SK-N-SH (cell line): ENCODE data around the gene CYBC1. TPM values are rescaled to one million over a fixed set of nuclear protein-coding genes. Genes with fewer than 3 reads are reported as not detected.

ENCODE experiments used
- CTCF ChIA-PET: fragments of 300-600, 350-600 bp; formaldehyde crosslinking; extraction: SDS; loops from one replicate; lab custom pipeline; 2021; lab: Yijun Ruan, JAX
- POLR2A ChIA-PET: fragments of 350-600 bp; sonication (Branson Sonifier 250); formaldehyde crosslinking; extraction: SDS; loops from one replicate; lab custom pipeline; 2020; ENCODE audit warnings: antibody characterized with exemption, inconsistent platforms; lab: Yijun Ruan, JAX
- DNase-seq: peaks from one replicate; pipeline ENCODE4 v3.0.0; 2012
- H2AFZ ChIP-seq: fragments of 200-600 bp; sonication (generic); 2 replicates; pipeline ENCODE4 v1.8.1; 2016; ENCODE audit warnings: antibody characterized with exemption, mild to moderate bottlenecking, low read depth
- H3F3A ChIP-seq: fragments of 200-600 bp; sonication (generic); replicated peaks from 2 replicates; pipeline ENCODE3; 2016; ENCODE audit warnings: antibody characterized with exemption, mild to moderate bottlenecking; ENCODE audit not compliant: insufficient read depth
- H3K27ac ChIP-seq, 2 experiments: fragments of 200-500 bp in 1 of 2; fragments of 200-600 bp in 1 of 2; sonication (Bioruptor generic) in 1 of 2; sonication (generic), shearing (Covaris generic) in 1 of 2; 2 replicates each; pipeline versions ENCODE4 v1.5.1 to v1.6.1; 2014 to 2016; ENCODE audit warnings: low read depth in 2 of 2, inconsistent platforms in 1 of 2, low read length in 1 of 2, mild to moderate bottlenecking in 1 of 2, mixed read lengths in 1 of 2
- H3K27me3 ChIP-seq: fragments of 200-600 bp; sonication (generic), shearing (Covaris generic); 2 replicates; pipeline ENCODE4 v1.6.1; 2016; ENCODE audit warnings: mixed run types; ENCODE audit not compliant: insufficient read depth
- H3K36me3 ChIP-seq, 2 experiments: fragments of 200-500 bp in 1 of 2; fragments of 200-600 bp in 1 of 2; sonication (Bioruptor generic) in 1 of 2; sonication (generic) in 1 of 2; replicated peaks in 1 of 2; 2 replicates each; pipeline versions ENCODE3 to v1.5.1; 2014 to 2016; ENCODE audit warnings: low read length in 1 of 2, mild to moderate bottlenecking in 1 of 2; ENCODE audit not compliant: insufficient read depth in 2 of 2, control insufficient read depth in 1 of 2
- H3K4me1 ChIP-seq, 2 experiments: fragments of 200-500 bp in 1 of 2; fragments of 200-600 bp in 1 of 2; sonication (Bioruptor generic) in 1 of 2; sonication (generic), shearing (Covaris generic) in 1 of 2; 2 replicates each; pipeline versions ENCODE4 v1.5.1 to v1.6.1; 2014 to 2016; ENCODE audit warnings: low read depth in 1 of 2, low read length in 1 of 2, mixed run types in 1 of 2; ENCODE audit not compliant: insufficient read depth in 2 of 2, control insufficient read depth in 1 of 2
- H3K4me2 ChIP-seq: fragments of 200-600 bp; sonication (generic), shearing (Covaris generic); 2 replicates; pipeline ENCODE4 v1.6.1; 2017; ENCODE audit warnings: mixed run types
- H3K4me3 ChIP-seq, 2 experiments: fragments of 200-500 bp in 1 of 2; fragments of 200-600 bp in 1 of 2; sonication (Bioruptor generic) in 1 of 2; sonication (generic), shearing (Covaris generic) in 1 of 2; 2 replicates each; pipeline versions ENCODE4 v1.5.1 to v1.8.1; 2014 to 2016; ENCODE audit warnings: low read depth in 2 of 2, inconsistent platforms in 1 of 2, low read length in 1 of 2, mild to moderate bottlenecking in 1 of 2, mixed read lengths in 1 of 2, moderate library complexity in 1 of 2
- H3K79me2 ChIP-seq: fragments of 200-600 bp; sonication (generic); 2 replicates; pipeline ENCODE4 v1.8.1; 2017; ENCODE audit warnings: mild to moderate bottlenecking; ENCODE audit not compliant: insufficient read depth
- H3K9ac ChIP-seq: fragments of 200-600 bp; sonication (generic); 2 replicates; pipeline ENCODE4 v1.6.1; 2017; ENCODE audit warnings: mixed run types
- H3K9me2 ChIP-seq: fragments of 200-600 bp; sonication (generic); 2 replicates; pipeline ENCODE4 v1.6.1; 2017; ENCODE audit warnings: mixed run types
- H3K9me3 ChIP-seq: fragments of 200-600 bp; sonication (generic); 2 replicates; pipeline ENCODE4 v1.6.1; 2017; ENCODE audit warnings: mixed run types, mild to moderate bottlenecking, moderate library complexity
- H4K20me1 ChIP-seq: fragments of 200-600 bp; sonication (generic); 2 replicates; pipeline ENCODE4 v1.6.1; 2017; ENCODE audit warnings: mild to moderate bottlenecking, mixed run types; ENCODE audit not compliant: insufficient read depth
- CHD2 ChIP-seq: fragments of 150-350 bp; IDR thresholded peaks from 2 replicates; pipeline ENCODE4 v1.6.1; 2018; ENCODE audit warnings: low read length; ENCODE audit not compliant: partially characterized antibody
- ELF1 ChIP-seq: IDR thresholded peaks from 2 replicates; pipeline ENCODE4 v1.4.0; 2012
- EP300 ChIP-seq, 2 experiments: IDR thresholded peaks; 2 replicates each; pipeline versions ENCODE4 v1.4.0 to v1.6.1; 2012; ENCODE audit warnings: borderline replicate concordance in 1 of 2, low read depth in 1 of 2, low read length in 1 of 2
- FOSL2 ChIP-seq: IDR thresholded peaks from 2 replicates; pipeline ENCODE4 v1.4.0; 2012; ENCODE audit warnings: low read depth, mild to moderate bottlenecking, moderate library complexity, borderline replicate concordance
- FOXJ3 ChIP-seq: sonication (generic); formaldehyde crosslinking; IDR thresholded peaks from 2 replicates; pipeline ENCODE4 v1.5.1; 2020; ENCODE audit warnings: mild to moderate bottlenecking, missing genetic modification reagents
- GABPA ChIP-seq: IDR thresholded peaks from 2 replicates; pipeline ENCODE4 v1.4.0; 2012; ENCODE audit warnings: low read depth, mild to moderate bottlenecking
- GATA2 ChIP-seq: sonication (generic); formaldehyde crosslinking; IDR thresholded peaks from 2 replicates; pipeline ENCODE4 v1.5.0; 2020; ENCODE audit warnings: mild to moderate bottlenecking, missing genetic modification reagents
- MEF2A ChIP-seq: IDR thresholded peaks from 2 replicates; pipeline ENCODE4 v1.4.0; 2012; ENCODE audit warnings: low read depth, borderline replicate concordance
- NRF1 ChIP-seq: IDR thresholded peaks from 2 replicates; pipeline ENCODE4 v1.6.1; 2012; ENCODE audit warnings: low read depth, mild to moderate bottlenecking, low read length
- POLR2AphosphoS5 ChIP-seq: IDR thresholded peaks from 2 replicates; pipeline ENCODE4 v1.6.1; 2012; ENCODE audit warnings: low read depth, low read length
- RCOR1 ChIP-seq: fragments of 150-350 bp; IDR thresholded peaks from 2 replicates; pipeline ENCODE4 v1.6.1; 2017; ENCODE audit warnings: antibody characterized with exemption, low read length
- SIN3A ChIP-seq: IDR thresholded peaks from 2 replicates; pipeline ENCODE4 v1.6.1; 2012; ENCODE audit warnings: low read depth, mild to moderate bottlenecking, low read length, moderate library complexity, borderline replicate concordance
- SMC3 ChIP-seq: IDR thresholded peaks from 2 replicates; pipeline ENCODE4 v1.6.1; 2012; ENCODE audit warnings: low read depth, low read length, improper control_type of control experiment
- TAF1 ChIP-seq: IDR thresholded peaks from 2 replicates; pipeline ENCODE4 v1.6.1; 2012; ENCODE audit warnings: low read depth, mild to moderate bottlenecking, low read length, moderate library complexity, borderline replicate concordance
- TCF12 ChIP-seq: IDR thresholded peaks from 2 replicates; pipeline ENCODE4 v1.4.0; 2012
- WGBS: methylation state at CpG from one replicate; pipeline ENCODE4 v1.1.6; 2017; ENCODE audit warnings: low lambda C conversion rate; 5-methylcytosine and 5-hydroxymethylcytosine counted together
- polyA plus RNA-seq, 3 experiments: library from polyadenylated mRNA; depleted of rRNA; stranded (reverse); fragments of >200 nt; gene quantifications; 2 replicates each; pipeline ENCODE4 v1.2.3, GENCODE V29; 2012
- TF ChIP-seq, protein P1 (sequence below): IDR thresholded peaks from 2 replicates; pipeline ENCODE4 v1.4.0; 2012; ENCODE audit warnings: low read depth
- TF ChIP-seq, protein P2 (sequence below): fragments of 150-350 bp; IDR thresholded peaks from 2 replicates; pipeline ENCODE4 v1.6.1; 2016; ENCODE audit warnings: mild to moderate bottlenecking, low read depth, low read length
- TF ChIP-seq, protein P3 (sequence below): IDR thresholded peaks from 2 replicates; pipeline ENCODE4 v1.4.0; 2012; ENCODE audit warnings: low read depth, borderline replicate concordance
- TF ChIP-seq, protein P4 (sequence below): IDR thresholded peaks from 2 replicates; pipeline ENCODE4; 2012
- TF ChIP-seq, protein P5 (sequence below): IDR thresholded peaks from 2 replicates; pipeline ENCODE4 v1.6.1; 2012; ENCODE audit warnings: mild to moderate bottlenecking, low read depth, low read length, moderate library complexity
- TF ChIP-seq, protein P6 (sequence below): fragments of 200-600 bp; sonication (generic); IDR thresholded peaks from 2 replicates; pipeline ENCODE4 v1.6.1; 2017; ENCODE audit warnings: antibody characterized with exemption, mild to moderate bottlenecking, moderate library complexity

Gene CYBC1
- polyA plus RNA-seq, 1 of the 3 experiments (the other 2 are of a cell fraction), result 165 TPM

DNA sequence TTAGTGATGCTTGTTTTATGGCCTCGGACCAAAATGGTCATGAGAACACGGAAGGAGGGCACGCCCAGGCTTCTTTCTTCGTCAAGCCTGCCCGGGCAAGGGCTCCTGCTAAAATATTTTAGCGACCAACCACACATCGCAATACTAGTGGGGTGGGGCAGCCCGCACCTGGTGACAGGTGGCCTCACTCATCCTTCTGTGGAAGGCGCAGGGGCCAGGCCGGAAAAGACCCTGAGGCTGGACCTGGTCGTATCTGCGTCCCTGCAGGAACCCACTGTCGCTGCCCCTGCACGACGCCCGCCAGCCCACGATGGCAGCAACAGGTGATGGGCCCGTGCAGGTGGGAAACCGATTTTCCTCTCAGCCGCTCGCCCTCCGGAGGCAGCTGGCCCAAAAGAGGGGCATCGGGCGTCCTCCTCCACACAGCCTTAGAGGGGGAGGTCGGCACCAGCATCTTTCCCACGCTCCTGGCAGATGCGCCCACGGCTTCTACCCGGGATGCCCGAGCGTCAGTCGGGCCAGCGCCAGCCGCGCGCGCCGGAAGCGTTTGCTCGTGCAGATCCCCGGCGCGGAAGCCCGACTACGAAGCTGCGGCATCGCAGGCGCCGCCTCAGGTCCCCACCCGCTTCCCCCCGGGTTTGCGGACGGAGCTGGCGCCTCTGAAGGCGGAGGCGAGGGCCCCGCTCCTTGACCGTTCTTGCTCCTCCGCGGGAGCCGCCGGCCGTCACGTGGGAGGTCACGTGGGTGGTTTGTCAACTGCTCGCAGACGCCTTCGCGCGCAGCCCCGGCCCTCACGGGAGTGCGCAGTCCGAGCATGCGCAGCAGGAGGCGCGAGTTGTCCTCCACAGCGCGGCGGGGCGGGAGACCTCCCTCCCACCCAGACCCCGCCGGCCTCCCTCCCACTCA is 46.2 kb upstream of the CYBC1 start:
- peak overlapping the region; percentile 40; the same call in 1 of the 2 replicates for H3K9ac ChIP-seq
- CTCF ChIA-PET, result interaction anchor here (0.7 to 5.6 kb wide), 11 partner anchors 11 to 269 kb away, joined by 3 to 35 read pairs (median 4); partner anchors contain the start of gene FOXK2
- WGBS, result 14% methylated on average over 64 of the region's 83 CpGs
- TF ChIP-seq, protein P1, sequence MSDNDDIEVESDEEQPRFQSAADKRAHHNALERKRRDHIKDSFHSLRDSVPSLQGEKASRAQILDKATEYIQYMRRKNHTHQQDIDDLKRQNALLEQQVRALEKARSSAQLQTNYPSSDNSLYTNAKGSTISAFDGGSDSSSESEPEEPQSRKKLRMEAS, result peak; percentile 100
- TF ChIP-seq EP300 (IDR thresholded peaks at IDR 0.05; ENCODE audit: borderline replicate concordance in 1 of 2, low read depth in 1 of 2, low read length in 1 of 2) (no peak; a peak in 1 of 4 replicates), SIN3A (peak; percentile 71; the same call in 1 of the 2 replicates), SMC3 (no peak), ELF1 (no peak), TAF1 (peak; percentile 45; the same call in 1 of the 2 replicates), POLR2AphosphoS5 (peak; percentile 86), FOSL2 (no peak), TCF12 (no peak), RCOR1 (peak; percentile 46), GATA2 (CRISPR knock-in tag) (no peak), MEF2A (no peak), FOXJ3 (CRISPR knock-in tag) (no peak), CHD2 (peak; percentile 34), GABPA (peak; percentile 52; the same call in 1 of the 2 replicates), NRF1 (peak; percentile 86)
- TF ChIP-seq, protein P2, sequence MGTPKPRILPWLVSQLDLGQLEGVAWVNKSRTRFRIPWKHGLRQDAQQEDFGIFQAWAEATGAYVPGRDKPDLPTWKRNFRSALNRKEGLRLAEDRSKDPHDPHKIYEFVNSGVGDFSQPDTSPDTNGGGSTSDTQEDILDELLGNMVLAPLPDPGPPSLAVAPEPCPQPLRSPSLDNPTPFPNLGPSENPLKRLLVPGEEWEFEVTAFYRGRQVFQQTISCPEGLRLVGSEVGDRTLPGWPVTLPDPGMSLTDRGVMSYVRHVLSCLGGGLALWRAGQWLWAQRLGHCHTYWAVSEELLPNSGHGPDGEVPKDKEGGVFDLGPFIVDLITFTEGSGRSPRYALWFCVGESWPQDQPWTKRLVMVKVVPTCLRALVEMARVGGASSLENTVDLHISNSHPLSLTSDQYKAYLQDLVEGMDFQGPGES, result no peak
- TF ChIP-seq, protein P3, sequence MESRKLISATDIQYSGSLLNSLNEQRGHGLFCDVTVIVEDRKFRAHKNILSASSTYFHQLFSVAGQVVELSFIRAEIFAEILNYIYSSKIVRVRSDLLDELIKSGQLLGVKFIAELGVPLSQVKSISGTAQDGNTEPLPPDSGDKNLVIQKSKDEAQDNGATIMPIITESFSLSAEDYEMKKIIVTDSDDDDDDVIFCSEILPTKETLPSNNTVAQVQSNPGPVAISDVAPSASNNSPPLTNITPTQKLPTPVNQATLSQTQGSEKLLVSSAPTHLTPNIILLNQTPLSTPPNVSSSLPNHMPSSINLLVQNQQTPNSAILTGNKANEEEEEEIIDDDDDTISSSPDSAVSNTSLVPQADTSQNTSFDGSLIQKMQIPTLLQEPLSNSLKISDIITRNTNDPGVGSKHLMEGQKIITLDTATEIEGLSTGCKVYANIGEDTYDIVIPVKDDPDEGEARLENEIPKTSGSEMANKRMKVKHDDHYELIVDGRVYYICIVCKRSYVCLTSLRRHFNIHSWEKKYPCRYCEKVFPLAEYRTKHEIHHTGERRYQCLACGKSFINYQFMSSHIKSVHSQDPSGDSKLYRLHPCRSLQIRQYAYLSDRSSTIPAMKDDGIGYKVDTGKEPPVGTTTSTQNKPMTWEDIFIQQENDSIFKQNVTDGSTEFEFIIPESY, result peak; percentile 67
- TF ChIP-seq, protein P4, sequence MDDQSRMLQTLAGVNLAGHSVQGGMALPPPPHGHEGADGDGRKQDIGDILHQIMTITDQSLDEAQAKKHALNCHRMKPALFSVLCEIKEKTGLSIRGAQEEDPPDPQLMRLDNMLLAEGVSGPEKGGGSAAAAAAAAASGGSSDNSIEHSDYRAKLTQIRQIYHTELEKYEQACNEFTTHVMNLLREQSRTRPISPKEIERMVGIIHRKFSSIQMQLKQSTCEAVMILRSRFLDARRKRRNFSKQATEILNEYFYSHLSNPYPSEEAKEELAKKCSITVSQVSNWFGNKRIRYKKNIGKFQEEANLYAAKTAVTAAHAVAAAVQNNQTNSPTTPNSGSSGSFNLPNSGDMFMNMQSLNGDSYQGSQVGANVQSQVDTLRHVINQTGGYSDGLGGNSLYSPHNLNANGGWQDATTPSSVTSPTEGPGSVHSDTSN, result no peak
- TF ChIP-seq, protein P5, sequence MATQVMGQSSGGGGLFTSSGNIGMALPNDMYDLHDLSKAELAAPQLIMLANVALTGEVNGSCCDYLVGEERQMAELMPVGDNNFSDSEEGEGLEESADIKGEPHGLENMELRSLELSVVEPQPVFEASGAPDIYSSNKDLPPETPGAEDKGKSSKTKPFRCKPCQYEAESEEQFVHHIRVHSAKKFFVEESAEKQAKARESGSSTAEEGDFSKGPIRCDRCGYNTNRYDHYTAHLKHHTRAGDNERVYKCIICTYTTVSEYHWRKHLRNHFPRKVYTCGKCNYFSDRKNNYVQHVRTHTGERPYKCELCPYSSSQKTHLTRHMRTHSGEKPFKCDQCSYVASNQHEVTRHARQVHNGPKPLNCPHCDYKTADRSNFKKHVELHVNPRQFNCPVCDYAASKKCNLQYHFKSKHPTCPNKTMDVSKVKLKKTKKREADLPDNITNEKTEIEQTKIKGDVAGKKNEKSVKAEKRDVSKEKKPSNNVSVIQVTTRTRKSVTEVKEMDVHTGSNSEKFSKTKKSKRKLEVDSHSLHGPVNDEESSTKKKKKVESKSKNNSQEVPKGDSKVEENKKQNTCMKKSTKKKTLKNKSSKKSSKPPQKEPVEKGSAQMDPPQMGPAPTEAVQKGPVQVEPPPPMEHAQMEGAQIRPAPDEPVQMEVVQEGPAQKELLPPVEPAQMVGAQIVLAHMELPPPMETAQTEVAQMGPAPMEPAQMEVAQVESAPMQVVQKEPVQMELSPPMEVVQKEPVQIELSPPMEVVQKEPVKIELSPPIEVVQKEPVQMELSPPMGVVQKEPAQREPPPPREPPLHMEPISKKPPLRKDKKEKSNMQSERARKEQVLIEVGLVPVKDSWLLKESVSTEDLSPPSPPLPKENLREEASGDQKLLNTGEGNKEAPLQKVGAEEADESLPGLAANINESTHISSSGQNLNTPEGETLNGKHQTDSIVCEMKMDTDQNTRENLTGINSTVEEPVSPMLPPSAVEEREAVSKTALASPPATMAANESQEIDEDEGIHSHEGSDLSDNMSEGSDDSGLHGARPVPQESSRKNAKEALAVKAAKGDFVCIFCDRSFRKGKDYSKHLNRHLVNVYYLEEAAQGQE, result peak; percentile 45; the same call in 1 of the 2 replicates
- TF ChIP-seq, protein P6, sequence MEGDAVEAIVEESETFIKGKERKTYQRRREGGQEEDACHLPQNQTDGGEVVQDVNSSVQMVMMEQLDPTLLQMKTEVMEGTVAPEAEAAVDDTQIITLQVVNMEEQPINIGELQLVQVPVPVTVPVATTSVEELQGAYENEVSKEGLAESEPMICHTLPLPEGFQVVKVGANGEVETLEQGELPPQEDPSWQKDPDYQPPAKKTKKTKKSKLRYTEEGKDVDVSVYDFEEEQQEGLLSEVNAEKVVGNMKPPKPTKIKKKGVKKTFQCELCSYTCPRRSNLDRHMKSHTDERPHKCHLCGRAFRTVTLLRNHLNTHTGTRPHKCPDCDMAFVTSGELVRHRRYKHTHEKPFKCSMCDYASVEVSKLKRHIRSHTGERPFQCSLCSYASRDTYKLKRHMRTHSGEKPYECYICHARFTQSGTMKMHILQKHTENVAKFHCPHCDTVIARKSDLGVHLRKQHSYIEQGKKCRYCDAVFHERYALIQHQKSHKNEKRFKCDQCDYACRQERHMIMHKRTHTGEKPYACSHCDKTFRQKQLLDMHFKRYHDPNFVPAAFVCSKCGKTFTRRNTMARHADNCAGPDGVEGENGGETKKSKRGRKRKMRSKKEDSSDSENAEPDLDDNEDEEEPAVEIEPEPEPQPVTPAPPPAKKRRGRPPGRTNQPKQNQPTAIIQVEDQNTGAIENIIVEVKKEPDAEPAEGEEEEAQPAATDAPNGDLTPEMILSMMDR, result no peak

More for the DNA sequence above, 46.2 kb upstream of the CYBC1 start:
- POLR2A ChIA-PET, result interaction anchor here (0.5 to 1.8 kb wide), 2 partner anchors 22 to 128 kb away, joined by 3 to 6 read pairs; partner anchors contain the start of gene FOXK2
- H3K27me3 ChIP-seq, result no peaks in the 10 kb centered on the region
- no peaks in the 10 kb centered on the region for H3K9me2 ChIP-seq
- H3K79me2 ChIP-seq, result no peaks in the 10 kb centered on the region
- H4K20me1 ChIP-seq, result 0 out of 2 replicates have a peak, but pooled peaks cover 3% of the 10 kb centered on the region
- peak overlapping the region; percentile 86 for H2AFZ ChIP-seq
- no peaks in the 10 kb centered on the region for H3K36me3 ChIP-seq
- peak overlapping the region; percentile 56 to 65 for H3K4me3 ChIP-seq
- H3K4me1 ChIP-seq, result peaks cover 8 to 21% of the 10 kb centered on the region in 2 experiments; a peak in 2 of 4 replicates
- peak overlapping the region; percentile 44 to 69 for H3K27ac ChIP-seq
- no peaks in the 10 kb centered on the region for H3K9me3 ChIP-seq
- peak; percentile 98 for DNase-seq
- H3K4me2 ChIP-seq, result peak overlapping the region; percentile 87
- peaks cover 25% of the 10 kb centered on the region for H3F3A ChIP-seq
